GM21526 (cell line): Measurements from ENCODE around the gene ZNF670.
"Not testable (repeated sequence)": the region's sequence is repeated elsewhere in the genome, so short reads cannot be mapped to it uniquely, and the experiment has no call there.

Experiments used
- ATAC-seq: cut with Tn5 transposase; IDR thresholded peaks from one replicate; pipeline ENCODE4 v1.9.1; 2021; ENCODE audit warnings: moderate library complexity; ENCODE audit not compliant: unreplicated experiment, low FRiP score

ZNF670 gene

DNA sequence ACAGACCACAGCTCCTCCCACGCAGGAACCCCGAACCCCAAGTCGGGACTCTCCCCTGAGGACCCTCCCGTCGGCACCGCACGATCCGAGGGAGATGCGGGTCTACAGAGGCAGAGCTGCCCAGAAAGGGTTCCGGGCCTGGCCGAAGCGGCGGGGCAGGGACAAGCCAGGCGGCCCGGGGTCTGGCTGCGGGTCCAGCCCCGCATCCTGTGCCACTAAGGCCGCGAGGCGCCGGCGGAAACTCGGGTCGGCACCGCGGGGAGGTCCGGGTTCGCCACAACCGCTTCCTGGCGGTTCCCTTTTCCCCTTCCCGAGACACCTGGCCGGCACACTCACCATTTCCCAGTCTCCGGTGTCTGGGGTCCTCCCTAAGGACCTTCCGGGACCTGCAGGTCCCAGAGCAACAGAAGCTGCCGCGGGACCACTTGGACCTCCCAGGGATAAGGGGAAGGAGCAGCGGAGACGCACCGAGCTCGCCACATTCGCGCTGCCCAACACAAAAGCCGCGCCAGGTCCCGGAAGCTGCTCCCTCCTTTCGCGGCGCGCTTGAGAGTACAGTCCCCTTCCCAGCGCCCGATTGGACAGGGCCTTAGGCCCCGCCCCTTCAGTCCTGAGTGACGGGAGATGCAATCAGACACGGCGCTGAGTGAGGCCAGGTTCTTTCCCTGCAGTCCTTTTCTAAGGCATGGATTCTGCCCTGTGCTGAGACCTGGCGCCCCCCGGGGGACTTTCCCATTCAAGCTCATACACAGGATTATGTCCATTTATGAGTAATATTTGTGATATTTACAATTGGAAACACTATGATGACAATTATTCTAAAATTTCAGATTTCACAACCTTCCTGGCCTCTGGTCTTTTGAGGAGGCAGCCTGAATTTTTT is at the start of gene ZNF670:
TSS of gene ZNF670 (minus strand) at position 554 of the 883 bp plus-strand sequence. CDS start at position 339, 215 bp downstream.
- ATAC-seq: peak; percentile 99

DNA sequence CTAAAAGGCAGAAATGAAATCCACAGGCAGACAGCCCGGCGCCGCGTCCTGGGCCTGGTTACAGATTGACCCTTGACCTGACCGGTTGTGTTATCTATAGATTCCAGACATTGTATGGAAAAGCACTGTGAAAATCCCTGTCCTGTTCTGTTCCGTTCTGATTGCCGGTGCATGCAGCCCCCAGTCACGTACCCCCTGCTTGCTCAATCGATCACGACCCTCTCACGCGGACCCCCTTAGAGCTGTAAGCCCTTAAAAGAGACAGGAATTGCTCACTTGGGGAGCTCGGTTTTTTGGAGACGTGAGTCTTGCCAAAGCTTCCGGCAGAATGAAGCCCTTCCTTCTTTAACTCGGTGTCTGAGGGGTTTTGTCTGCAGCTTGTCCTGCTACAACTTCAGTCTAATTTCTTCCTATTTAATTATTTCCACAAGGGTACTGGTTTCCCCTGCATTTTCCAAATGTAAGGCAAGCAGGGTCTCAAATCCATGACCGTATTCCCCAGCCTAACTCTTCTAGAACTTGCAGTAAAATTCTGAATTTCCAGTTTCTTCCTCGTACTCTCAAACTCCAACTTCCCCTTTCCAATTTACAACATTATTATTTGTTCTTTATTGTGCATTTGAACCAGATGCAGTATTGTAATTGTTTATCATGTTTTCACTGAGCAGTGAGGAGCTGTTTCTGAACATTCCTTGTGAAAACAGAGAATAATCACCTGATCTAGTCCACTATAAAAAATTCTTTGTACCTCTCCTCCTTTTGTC is 49.1 kb upstream of the ZNF670 start:
- not testable (repeated sequence) for ATAC-seq

DNA sequence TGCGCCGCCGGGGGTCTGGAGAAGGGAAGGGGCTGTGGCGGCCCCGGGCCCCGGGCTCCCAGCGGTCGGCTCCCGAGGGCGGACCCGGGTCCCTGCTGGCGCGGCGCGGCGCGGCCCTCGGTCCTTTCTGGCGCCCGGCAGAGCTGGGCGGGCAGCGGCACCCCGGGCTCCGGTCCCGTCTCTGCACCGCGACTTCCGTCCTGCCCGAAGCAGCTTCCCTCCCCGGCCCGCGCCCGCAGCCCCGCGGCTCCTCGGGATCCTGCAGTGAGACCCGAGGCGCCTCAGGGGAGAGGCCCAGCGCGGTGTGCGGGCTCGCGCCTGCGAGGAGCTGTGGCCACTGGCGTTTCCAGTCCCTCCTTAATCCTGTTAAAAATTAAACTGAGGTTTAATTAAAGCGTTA is 48.0 kb upstream of the ZNF670 start:
- peak; percentile 59 for ATAC-seq

DNA sequence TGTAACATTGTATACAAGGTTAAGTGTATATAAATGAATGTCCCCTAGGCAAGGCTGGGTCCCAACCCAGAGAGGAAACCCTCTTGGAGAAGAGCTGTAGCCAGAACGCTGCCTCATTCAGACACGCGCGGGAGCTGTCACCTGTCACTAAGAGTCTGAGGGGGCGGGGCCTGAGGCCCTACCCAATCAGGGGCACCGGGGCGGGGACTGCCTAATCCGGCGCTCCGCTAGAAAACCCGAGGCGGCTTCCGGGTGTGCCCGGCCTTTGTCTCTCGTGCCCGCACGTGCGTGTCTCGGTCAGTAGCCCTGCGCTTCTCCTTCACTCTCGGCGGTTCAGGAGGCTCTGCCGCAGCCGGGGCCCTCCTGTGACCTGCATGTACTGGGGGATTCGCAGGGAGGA is 47.6 kb upstream of the ZNF670 start:
- ATAC-seq: peak; percentile 99

DNA sequence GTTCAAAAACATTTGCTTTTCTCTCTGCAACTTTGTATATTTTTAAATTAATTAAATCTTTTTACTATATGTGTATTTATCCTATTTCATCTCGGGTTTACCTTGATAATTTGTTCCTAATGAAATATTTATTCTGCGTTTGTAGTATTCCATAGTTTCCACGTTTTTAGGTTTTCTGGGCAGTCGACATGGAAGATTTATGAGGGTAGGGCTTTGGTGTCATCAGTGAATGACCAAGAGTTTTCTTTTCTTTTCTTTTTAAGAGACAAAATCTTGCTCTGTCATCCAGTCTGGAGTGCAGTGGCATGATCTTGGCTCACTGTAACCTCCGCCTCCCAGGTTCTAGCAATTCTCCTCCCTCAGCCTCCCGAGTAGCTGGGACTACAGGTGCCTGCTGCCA is 42.8 kb upstream of the ZNF670 start:
- no peak for ATAC-seq

DNA sequence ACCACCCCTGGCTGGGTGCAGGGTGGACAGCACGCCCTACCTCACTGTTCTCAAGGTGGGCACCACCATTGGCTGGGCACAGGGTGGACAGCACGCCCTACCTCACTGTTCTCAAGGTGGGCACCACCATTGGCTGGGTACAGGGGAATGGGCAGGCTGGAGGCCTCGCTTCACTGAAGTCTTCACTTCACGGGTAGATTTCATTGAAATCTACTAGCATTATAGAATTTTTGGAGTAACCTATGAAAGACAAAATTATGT is 41.7 kb upstream of the ZNF670 start:
- ATAC-seq: not testable (repeated sequence)

DNA sequence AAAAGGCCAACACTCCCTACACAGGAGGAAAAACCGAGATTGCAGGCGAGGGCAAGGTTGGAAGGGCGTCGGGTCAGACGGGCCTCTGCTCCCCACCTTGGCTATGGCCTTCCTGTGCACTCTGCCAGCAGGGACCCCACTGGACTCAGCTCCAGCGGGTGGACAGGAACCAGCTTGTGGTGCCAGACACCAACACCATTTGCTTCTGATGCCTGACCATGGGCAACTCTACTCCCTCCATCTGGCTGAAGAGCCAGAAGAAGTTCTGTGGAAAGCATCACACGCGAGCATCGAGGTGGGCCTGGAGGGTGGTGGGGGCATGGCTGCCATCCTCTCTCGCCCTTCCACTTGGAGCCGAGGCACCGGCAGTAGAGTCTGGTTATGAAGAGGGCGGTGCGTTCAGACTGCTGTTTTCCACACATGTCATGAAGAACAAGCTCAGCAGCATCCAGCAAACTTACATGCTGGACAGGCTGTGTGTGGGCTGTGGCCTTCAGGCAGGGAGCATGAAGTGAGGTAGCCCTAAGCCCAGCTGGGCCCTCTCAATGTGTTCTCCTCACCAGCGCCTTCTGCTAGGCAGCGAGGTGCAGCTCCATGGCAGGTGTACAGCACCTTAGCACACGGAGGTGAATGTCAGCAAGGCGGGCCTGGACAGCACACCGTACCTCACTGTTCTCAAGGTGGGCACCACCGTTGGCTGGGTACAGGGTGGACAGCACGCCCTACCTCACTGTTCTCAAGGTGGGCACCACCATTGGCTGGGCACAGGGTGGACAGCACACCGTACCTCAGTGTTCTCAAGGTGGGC is 41.2 kb upstream of the ZNF670 start:
- no peak for ATAC-seq

- no peak for ATAC-seq
Measured at GRCh38 chr1:247118946-247119446, 40.4 kb upstream of the ZNF670 start.

DNA sequence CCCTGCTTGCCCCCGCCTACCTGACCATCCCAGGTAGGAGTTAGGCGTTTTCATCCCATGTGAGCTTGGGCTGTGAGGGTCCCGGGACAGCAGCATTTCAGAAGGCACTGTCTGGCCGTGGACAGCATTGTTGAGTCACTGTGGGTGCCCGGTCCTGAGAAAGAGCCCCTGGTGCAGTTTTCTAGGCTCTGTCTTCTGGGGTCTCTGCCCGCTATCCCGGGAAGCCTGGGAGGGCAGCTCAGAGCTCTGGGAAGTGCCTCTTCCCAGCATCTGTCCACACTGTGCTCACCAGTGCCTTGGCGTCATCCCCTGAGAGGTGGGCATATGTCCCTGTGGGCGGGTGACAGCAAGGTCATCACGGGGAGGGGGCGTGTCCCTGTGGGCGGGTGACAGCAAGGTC is 36.9 kb upstream of the ZNF670 start:
- ATAC-seq: no peak

- ATAC-seq: no peak
Measured at GRCh38 chr1:247115141-247115510, 36.5 kb upstream of the ZNF670 start.

GRCh38 chr1:247114351-247115140 is 35.9 kb upstream of the ZNF670 start:
- ATAC-seq: no peak

- ATAC-seq: no peak
Measured at GRCh38 chr1:247113733-247114271, 35.2 kb upstream of the ZNF670 start.

DNA sequence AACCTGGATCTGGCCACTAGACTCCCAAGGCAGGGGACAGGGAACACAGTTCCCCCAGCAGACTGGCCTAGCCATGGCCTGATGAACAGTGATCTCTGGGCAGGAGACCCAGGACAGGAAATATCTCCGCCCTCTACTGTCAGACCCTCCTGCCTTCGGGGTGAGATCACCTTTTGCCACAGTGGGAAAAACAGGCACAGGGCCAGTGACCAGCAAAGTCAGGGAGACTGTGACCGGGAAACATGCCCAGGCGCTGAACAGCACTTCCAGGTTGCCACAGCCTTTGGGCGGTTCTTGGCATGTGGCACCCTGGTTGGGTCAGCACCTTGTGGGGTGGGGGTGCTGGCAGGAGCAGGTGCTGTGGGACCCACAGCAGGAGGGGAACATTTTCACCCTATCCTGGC is 34.5 kb upstream of the ZNF670 start:
- no peak for ATAC-seq

DNA sequence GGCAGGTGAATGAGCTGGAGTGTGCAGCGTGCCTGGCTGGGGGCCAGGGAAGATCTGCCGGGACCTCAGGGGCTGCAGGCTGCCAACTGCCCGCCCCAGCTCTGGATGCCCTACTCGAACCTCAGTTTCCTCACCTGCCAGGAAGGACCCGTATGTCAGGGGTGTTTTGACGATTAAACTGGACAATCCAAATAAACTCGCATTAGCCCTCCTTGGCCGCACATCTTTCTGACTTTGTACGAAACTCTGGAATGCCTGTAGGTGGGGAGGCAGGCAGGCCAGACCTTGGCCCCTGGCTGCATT is 33.8 kb upstream of the ZNF670 start:
- ATAC-seq: no peak

- ATAC-seq: no peak
Measured at GRCh38 chr1:247111700-247112478, 33.3 kb upstream of the ZNF670 start.

DNA sequence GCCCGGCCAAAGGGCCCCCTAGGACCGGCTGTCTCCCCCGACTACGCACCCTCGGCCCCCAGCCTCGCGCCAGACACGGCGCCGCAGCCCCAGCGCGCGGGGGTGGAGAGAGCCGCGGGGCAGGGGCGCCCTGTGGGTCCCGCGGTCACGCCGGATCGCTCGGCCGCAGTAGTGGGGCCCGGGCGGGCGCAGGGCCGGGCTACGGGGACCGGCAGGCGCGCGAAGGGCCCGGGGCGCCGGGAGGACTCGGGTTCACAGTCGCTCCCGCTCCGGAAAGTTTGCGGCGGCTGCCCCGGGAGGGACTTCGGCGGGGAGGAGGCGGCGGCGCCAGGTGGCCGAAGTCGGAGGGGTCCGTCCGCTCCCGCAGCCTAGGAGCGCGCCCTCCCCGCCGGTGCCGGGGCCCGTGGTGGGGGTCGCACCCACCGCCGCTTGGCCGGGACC is 32.7 kb upstream of the ZNF670 start:
- ATAC-seq: no peak

GRCh38 chr1:247110627-247111258 is 32.1 kb upstream of the ZNF670 start:
- ATAC-seq: no peak

- ATAC-seq: no peak
Measured at GRCh38 chr1:247107694-247108093, 29.1 kb upstream of the ZNF670 start.

- no peak for ATAC-seq
Measured at GRCh38 chr1:247105966-247106365, 27.4 kb upstream of the ZNF670 start.
